CD4-positive, alpha-beta T cell treated with Interleukin-17A for 4 hours (primary cell): ENCODE results near the gene MINDY3.
"Not testable (repeated sequence)": the region's sequence is repeated elsewhere in the genome, so short reads cannot be mapped to it uniquely, and the experiment has no call there.

ENCODE experiments used
- DNase-seq: peaks from one replicate; pipeline ENCODE4 v3.0.0-alpha.2; 2020; ENCODE audit warnings: mixed read lengths

The MINDY3 gene

DNA sequence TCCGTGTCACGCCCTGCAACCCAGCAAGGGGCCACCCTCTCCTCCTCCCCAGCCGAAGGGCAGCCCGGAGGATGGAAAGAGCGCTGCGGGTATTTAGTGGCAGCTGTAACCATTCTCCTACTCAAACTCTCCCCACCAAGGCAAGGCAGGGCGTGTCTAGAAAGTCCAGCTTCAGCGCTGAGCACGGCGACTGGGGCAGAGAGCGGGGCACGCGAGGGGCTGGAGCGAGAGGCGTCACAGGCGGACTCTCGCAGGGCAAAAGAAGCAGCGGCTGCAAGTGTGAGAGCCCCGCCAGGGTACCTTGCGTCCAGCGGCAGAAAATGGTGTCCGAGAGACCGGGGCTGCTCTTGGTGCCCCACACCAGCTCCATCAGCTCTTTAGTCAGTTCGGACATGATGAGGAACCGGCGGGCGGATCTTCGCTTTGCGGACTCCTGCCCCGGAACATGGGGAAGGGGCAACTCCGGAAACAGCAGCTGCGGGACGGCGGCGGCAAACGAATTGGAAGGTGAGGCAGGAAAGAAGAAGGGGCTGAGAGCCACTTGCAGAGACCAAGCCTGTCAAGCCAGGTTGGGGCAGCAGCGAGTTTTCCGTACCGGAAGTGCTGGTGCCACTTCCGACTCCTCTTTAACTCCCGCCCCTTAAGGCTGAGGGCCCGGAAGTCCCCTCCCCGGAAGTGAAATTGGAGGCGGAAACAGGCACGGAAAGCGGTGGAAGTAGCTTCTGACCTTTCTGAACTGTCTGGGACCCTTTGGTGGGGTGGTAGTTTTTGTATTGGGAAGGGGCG, at the start of gene MINDY3:
MINDY3 (minus strand) TSS at position 602 of the 786 bp plus-strand sequence; CDS start at position 394, 208 bp downstream.
- DNase-seq = peak; percentile 86

- no peak for DNase-seq
Observed at GRCh38 chr10:15901889-15902288, 41.6 kb upstream of the MINDY3 start.

DNA sequence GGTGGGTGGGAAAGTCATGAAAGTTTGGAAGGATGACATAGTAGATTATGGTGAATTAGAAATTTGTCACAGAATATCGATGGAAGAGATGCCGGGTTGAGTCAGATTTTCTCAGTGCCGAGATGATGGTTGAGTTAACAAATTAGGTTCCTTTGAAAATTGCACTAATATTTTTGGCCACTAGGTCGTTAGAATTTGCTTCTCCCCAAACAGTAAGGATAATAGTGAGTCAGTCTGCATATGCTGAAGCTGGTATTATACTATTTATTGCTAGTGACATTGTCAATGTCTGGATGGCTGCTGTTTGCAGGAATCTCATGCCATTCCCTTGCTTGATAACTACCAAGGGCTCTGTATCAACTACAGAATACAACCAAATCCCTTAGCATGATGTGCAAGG, 37.7 kb upstream of the MINDY3 start:
- no peak for DNase-seq

GRCh38 chr10:15897287-15897686, 37.0 kb upstream of the MINDY3 start:
- no peak for DNase-seq

DNA sequence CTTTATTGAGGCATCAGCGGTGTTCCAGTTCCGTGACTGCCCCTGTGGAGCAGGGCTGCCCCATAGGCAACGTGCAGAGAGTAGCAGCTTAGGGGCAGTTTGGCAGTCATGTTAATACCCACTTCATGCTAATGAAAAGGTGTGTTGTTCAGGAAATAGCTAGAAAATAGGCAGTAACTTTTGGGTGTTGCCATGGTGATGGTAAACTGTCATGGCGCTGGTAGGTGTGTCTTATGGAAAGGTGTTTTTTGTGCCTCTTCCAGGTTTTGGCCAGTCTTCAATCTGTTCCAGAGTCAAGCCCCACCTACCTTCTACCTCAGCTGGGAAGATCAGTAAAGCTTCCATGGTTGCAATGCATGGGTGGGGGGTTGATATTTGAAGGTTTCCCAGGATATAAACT, 36.3 kb upstream of the MINDY3 start:
- DNase-seq = no peak

DNA sequence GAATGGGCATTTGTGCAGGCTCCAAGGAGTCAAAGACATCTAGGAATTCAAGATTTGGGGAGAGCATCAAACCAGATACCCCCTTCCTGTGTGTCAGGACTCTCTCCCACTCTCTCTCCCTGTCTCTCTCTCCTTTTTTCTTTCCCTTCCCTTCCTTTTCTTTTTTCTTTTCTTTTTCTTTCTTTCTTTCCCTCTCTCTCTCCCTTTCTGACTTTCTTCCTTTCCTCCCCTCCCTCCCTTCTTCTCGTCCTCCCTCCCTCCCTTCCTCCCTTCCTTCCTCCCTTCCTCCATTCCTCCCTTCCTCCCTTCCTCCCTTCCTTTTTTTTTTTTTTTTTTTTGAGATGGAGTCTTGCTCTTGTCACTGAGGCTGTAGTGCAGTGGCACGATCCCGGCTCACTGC, 24.1 kb upstream of the MINDY3 start:
- no peak for DNase-seq

DNA sequence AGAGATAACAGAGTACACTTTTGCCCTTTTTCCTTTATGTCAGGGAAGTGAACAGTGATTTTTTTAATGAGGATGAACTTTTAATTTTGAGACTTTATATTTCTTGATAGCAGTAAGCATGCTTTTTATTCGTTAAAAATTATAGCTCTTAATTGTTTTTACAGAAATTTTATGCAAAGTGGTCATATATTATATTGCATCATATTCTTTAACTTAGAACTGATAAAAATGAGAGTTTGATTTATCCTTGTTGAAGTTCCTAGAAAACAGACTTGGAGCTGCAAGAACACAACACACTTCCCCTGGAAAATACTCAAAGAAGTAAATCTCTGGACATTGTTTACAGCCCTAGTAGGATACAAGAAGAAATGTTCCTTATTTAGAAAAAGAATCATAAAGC, 21.2 kb upstream of the MINDY3 start:
- DNase-seq = no peak

GRCh38 chr10:15879663-15880062, 19.4 kb upstream of the MINDY3 start:
- DNase-seq = no peak

DNA sequence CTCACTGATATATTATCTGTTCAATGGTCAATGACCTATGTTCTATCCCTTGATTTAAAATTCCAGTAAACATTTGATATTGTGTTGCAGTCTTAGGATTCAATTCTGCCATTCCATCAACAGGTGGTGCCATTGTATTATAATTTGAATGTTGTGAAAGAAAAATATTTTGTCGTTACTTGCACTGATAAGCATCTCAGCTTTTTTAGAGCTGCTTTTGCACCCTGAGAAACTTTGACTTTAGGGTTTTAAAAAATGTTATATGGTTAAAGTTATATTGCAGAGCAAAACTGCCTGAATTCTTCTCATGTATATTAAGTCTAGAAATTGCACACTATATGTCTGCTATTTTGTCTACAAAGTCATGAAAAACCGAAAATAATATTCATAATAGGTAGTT, 18.8 kb upstream of the MINDY3 start:
- no peak for DNase-seq

DNA sequence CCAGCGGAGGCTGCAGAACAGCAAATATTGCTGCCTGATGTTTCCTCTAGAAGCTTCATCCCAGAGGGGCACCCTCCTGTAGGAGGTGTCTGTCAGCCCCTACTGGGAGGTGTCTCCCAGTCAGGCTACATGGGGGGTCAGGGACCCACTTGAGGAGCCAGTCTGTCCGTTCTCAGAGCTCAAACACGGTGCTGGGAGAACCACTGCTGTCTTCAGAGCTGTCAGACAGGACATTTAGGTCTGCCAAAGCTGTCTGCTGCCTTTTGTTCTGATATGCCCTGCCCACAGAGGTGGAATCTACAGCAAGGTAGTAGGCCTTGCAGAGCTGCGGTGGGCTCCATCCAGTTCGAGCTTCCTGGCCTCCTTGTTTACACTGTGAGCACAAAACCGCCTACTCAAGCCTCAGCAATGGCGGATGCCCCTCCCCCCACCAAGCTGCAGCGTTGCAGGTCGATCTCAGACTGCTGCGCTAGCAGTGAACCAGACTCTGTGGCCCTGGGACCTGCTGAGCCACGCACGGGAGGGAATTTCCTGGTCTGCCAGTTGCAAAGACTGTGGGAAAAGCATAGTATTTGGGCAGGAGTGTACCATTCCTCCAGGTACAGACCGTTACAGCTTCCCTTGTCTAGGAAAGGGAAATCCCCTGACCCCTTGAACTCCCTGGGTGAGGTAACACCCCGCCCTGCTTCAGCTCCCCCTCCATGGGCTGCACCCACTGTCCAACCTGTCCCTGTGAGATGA, 17.7 kb upstream of the MINDY3 start:
- no peak for DNase-seq

DNA sequence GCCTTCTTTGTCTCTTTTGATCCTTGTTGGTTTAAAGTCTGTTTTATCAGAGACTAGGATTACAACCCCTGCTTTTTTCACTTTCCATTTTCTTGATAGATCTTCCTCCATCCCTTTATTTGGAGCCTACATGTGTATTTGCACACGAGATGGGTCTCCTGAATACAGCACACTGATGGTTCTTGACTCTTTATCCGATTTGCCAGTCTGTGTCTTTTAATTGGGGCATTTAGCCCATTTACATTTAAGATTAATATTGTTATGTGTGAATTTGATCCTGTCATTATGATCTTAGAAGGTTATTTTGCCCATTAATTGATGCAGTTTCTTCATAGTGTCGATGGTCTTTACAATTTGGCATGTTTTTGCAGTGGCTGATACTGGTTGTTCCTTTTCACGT, 16.0 kb upstream of the MINDY3 start:
- not testable (repeated sequence) for DNase-seq

- DNase-seq = not testable (repeated sequence)
Observed at GRCh38 chr10:15872645-15873044, 12.3 kb upstream of the MINDY3 start.

DNA sequence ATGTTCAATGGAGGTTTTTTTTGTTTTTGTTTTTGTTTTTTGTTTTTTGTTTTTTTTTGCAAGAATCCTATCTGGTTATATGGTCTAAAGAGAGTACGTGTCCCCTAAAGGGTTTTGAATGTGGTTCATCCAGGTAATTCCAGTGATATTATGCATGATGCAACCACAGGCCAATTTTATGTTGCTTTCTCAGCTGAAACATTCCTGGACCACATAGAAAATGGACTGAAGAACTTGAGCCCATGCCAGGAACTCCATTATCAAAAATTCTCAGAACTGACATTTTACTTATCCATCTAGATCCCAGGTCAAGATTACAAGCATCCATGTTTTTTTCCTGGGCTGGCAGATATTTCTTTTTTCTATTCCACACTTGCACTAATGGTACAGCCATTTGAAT, 11.5 kb upstream of the MINDY3 start:
- no peak for DNase-seq

DNA sequence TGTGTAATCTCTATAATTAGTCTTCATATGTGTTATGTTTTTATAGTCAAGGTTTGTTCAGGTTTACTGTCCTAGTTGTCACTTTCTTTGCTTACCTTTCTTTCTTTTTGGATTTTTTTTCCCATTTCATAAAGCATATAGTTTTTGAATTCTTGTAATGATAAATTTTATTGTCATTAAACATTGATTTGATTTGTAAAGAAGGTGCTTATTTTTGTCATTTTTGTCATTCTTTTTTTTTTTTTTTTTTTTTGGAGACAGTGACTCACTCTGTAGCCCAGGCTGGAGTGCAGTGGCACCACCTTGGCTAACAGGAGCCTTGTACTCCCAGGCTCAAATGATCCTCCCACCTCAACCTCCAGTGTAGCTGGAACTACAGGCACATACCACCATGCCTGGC, 9.6 kb upstream of the MINDY3 start:
- no peak for DNase-seq

GRCh38 chr10:15868006-15868405, 7.7 kb upstream of the MINDY3 start:
- DNase-seq = no peak

- DNase-seq = no peak
Observed at GRCh38 chr10:15865304-15865703, 5.0 kb upstream of the MINDY3 start.

DNA sequence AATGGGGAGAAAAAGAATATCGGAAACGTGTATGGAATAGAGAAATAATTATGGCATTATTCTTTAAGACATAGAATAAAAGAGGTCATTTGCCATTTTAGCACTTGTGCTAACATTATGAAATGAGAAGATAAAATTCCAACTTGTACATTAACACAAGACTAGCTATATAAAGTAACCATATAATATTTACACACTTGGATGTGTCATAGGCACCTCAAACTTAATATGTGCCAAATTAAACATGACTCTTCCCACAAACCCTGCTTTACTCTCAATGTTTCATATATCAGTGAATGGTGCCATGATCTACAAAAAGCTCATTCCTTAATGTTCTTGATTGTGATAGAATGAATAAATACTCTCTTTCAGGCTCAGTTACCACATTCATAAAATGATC, 4.1 kb upstream of the MINDY3 start:
- no peak for DNase-seq

- DNase-seq = no peak
Observed at GRCh38 chr10:15863733-15864132, 3.4 kb upstream of the MINDY3 start.

DNA sequence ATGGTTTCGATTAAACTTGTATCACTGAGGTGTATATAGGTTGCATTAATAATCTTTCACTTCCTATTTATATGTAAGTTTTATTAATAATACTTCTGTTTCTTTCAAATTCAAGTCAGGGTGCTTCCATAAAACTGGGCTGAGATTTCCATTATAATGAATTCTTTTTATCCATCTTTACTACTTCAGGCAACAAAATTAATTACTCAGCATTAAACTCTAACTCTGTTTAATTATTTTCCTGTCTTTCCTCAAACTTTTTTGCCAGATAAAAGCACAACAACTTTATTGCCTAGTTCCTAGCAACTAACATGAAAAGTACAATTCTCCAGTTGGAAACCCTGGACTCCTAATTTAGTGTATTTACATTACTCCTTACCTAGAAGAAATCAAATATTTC, 3.0 kb upstream of the MINDY3 start:
- DNase-seq = no peak

- DNase-seq = no peak
Observed at GRCh38 chr10:15860692-15861201, 440 bp upstream of the MINDY3 start.

- no peak for DNase-seq
Observed at GRCh38 chr10:15859509-15859905, 800 bp downstream of the MINDY3 start.

DNA sequence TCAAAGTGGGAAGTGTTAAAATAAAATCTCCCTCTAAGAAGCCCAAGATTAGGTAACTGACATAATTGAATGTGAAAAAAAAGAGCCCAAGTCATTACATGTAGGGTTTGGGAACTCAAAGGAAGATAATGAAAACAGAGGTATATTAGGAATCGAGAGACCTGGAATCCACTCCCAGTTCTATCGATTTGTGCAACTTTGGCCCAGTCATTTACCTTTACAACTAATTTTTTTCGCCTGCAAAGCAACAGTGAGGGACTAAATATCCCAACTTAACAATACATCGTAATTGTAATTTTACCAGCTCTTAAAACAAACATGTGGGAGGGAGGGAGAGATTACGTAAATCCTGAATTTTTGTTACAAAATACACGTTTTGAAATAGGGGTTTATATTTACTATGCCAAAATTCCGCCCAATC, 1.4 kb downstream of the MINDY3 start:
- no peak for DNase-seq

DNA sequence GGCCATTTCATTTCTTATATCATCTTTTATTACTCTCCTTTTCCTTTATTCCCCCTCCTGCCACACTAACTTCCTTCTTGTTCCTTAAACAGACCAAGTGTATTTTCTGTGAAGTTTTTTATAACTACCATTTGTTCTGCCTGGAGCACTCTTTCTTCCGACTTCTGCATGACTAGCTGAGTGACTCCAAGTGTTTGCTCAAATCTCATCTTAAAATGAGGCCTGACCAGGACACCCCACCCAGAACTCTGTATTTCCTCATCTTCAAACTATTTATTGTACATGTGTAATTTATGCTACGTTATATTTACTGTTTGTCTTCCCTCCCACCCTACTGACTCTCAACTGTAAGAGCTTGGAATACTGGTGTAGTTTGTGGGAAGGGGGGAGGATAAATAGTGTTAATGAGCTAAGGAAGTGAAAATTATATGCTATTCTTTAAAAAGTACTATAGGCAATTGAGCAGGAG, 3.2 kb downstream of the MINDY3 start:
- DNase-seq = no peak
